Keratinocyte (primary cell): ENCODE measurements around the gene POU3F1. TPM values are rescaled to one million over a fixed set of nuclear protein-coding genes. Genes with fewer than 3 reads are reported as not detected.

Source experiments
- DNase-seq: peaks from one replicate; pipeline ENCODE4 v3.0.0-alpha.2; 2011; ENCODE audit warnings: low read depth, missing footprints, low spot score
- FAIRE-seq: peaks from 2 replicates; lab custom pipeline; 2011; peaks lifted over from hg19 to GRCh38; lab: Jason Lieb, UNC
- H2AFZ ChIP-seq: 2 replicates; pipeline ENCODE4 v1.6.0; 2012; ENCODE audit warnings: low read length, control low read depth, inconsistent platforms; ENCODE audit not compliant: control insufficient read depth
- H3K27ac ChIP-seq: 2 replicates; pipeline ENCODE4 v1.5.1; 2011; ENCODE audit warnings: low read length; ENCODE audit not compliant: control insufficient read depth, insufficient read depth
- H3K27me3 ChIP-seq: 3 replicates; pipeline ENCODE4 v1.6.0; 2011; ENCODE audit warnings: low read length; ENCODE audit not compliant: control insufficient read depth, insufficient read depth; ENCODE audit errors: extremely low read depth
- H3K36me3 ChIP-seq, 2 experiments: 2 replicates in 1 of 2; 3 replicates in 1 of 2; pipeline ENCODE4 v1.5.1; 2011; ENCODE audit warnings: low read length in 2 of 2, mild to moderate bottlenecking in 1 of 2; ENCODE audit not compliant: control insufficient read depth in 2 of 2, insufficient read depth in 2 of 2; ENCODE audit errors: extremely low read depth in 1 of 2
- H3K4me1 ChIP-seq: 3 replicates; pipeline ENCODE4 v1.5.1; 2011; ENCODE audit warnings: low read length; ENCODE audit not compliant: control insufficient read depth, insufficient read depth; ENCODE audit errors: extremely low read depth
- H3K4me2 ChIP-seq: 3 replicates; pipeline ENCODE4 v1.6.0; 2011; ENCODE audit warnings: low read depth, low read length; ENCODE audit not compliant: control insufficient read depth, insufficient read depth; ENCODE audit errors: extremely low read depth
- H3K4me3 ChIP-seq, 3 experiments: fragments of 200-600 bp in 1 of 3; sonication (generic) in 1 of 3; 2 replicates in 2 of 3; 3 replicates in 1 of 3; pipeline ENCODE4 v1.5.1; 2011 to 2016; ENCODE audit warnings: low read length in 3 of 3, mild to moderate bottlenecking in 3 of 3, control low read depth in 2 of 3, inconsistent platforms in 1 of 3, low read depth in 1 of 3, mixed read lengths in 1 of 3, mixed run types in 1 of 3, moderate library complexity in 1 of 3; ENCODE audit not compliant: control insufficient read depth in 2 of 3, insufficient read depth in 2 of 3; ENCODE audit errors: extremely low read depth in 1 of 3
- H3K79me2 ChIP-seq: 2 replicates; pipeline ENCODE4 v1.6.0; 2012; ENCODE audit warnings: low read length; ENCODE audit not compliant: control insufficient read depth, insufficient read depth
- H3K9ac ChIP-seq: 3 replicates; pipeline ENCODE4 v1.6.0; 2011; ENCODE audit warnings: low read length; ENCODE audit not compliant: control insufficient read depth, insufficient read depth; ENCODE audit errors: extremely low read depth
- H3K9me1 ChIP-seq: 3 replicates; pipeline ENCODE4 v1.6.0; 2011; ENCODE audit warnings: low read length; ENCODE audit not compliant: control insufficient read depth, insufficient read depth; ENCODE audit errors: extremely low read depth
- H3K9me3 ChIP-seq: 2 replicates; pipeline ENCODE4 v1.5.1; 2012; ENCODE audit warnings: low read depth, low read length; ENCODE audit not compliant: control insufficient read depth
- H4K20me1 ChIP-seq: 3 replicates; pipeline ENCODE4 v1.6.0; 2011; ENCODE audit warnings: low read length; ENCODE audit not compliant: control insufficient read depth, insufficient read depth; ENCODE audit errors: extremely low read depth
- CTCF ChIP-seq, 3 experiments: IDR thresholded peaks in 1 of 3; conservative IDR thresholded peaks in 1 of 3; optimal IDR thresholded peaks in 1 of 3; 2 replicates in 2 of 3; 3 replicates in 1 of 3; pipeline versions ENCODE3 to v1.5.1; 2011; ENCODE audit warnings: low read length in 3 of 3, mild to moderate bottlenecking in 3 of 3, moderate library complexity in 2 of 3, control low read depth in 1 of 3, inconsistent platforms in 1 of 3; ENCODE audit not compliant: insufficient read depth in 2 of 3; ENCODE audit errors: extremely low read depth in 1 of 3
- EZH2 ChIP-seq: IDR thresholded peaks from one replicate; pipeline ENCODE4 v1.6.1; 2012; ENCODE audit warnings: inconsistent platforms, mild to moderate bottlenecking, low read length, moderate library complexity
- dilution Hi-C: fragments of 300-500 bp; cut with MboI; formaldehyde crosslinking; loops from one replicate; pipeline ENCODE4 v1.7.0; 2020; ENCODE audit warnings: low sequenced_read_pairs; ENCODE audit not compliant: extremely low pct_ligation_motif_present
- polyA plus RNA-seq, 5 experiments: library from polyadenylated mRNA; depleted of rRNA in 3 of 5; stranded (reverse) in 3 of 5; stranded (forward) in 1 of 5; unstranded in 1 of 5; fragments of >200 nt; gene quantifications; 1 replicate in 1 of 5; 2 replicates in 3 of 5; 3 replicates in 1 of 5; pipeline versions ENCODE4 v1.2.1 to v1.2.3, GENCODE V29; 2011 to 2012; ENCODE audit warnings: missing spikeins in 2 of 5, low read depth in 1 of 5, low replicate concordance in 1 of 5

The POU3F1 gene
- polyA plus RNA-seq, 1 donor (not counting 4 experiments of a cell fraction or from before 2014, with no cell fraction given) = 0.59 TPM

- no peak overlapping the region for H3K27ac ChIP-seq
- H3K27me3 ChIP-seq = no peaks in the 10 kb centered on the region
- DNase-seq (no peak), FAIRE-seq (no peak)
- no peaks in the 10 kb centered on the region for H4K20me1 ChIP-seq
- H3K79me2 ChIP-seq = no peaks in the 10 kb centered on the region
- H2AFZ ChIP-seq = no peak overlapping the region
- H3K9me3 ChIP-seq = no peaks in the 10 kb centered on the region
- no peaks in the 10 kb centered on the region for H3K36me3 ChIP-seq
- H3K4me2 ChIP-seq = no peak overlapping the region
- TF ChIP-seq CTCF (optimal IDR thresholded peaks at IDR 0.05 in 1 of 3, IDR thresholded peaks at IDR 0.05 in 1 of 3, conservative IDR thresholded peaks at IDR 0.05 in 1 of 3; ENCODE audit: extremely low read depth in 1 of 3, insufficient read depth in 2 of 3, low read length in 3 of 3) = no peak
- no peak overlapping the region for H3K9ac ChIP-seq
- no peaks in the 10 kb centered on the region for H3K9me1 ChIP-seq
- H3K4me1 ChIP-seq = no peaks in the 10 kb centered on the region
- dilution Hi-C loops = no loop called here
- no peak overlapping the region for H3K4me3 ChIP-seq
Measured at GRCh38 chr1:38092256-38092655, 45.7 kb upstream of the POU3F1 start.

- H3K4me1 ChIP-seq = no peaks in the 10 kb centered on the region
- no peak for TF ChIP-seq EZH2
- TF ChIP-seq CTCF (optimal IDR thresholded peaks at IDR 0.05 in 1 of 3, IDR thresholded peaks at IDR 0.05 in 1 of 3, conservative IDR thresholded peaks at IDR 0.05 in 1 of 3; ENCODE audit: extremely low read depth in 1 of 3, insufficient read depth in 2 of 3, low read length in 3 of 3) = no peak
- H3K79me2 ChIP-seq = no peaks in the 10 kb centered on the region
- H3K27me3 ChIP-seq = no peaks in the 10 kb centered on the region
- H3K4me2 ChIP-seq = no peak overlapping the region
- H3K4me3 ChIP-seq = no peak overlapping the region
- H3K27ac ChIP-seq = no peak overlapping the region
- H3K9me3 ChIP-seq = no peaks in the 10 kb centered on the region
- dilution Hi-C loops = no loop called here
- no peaks in the 10 kb centered on the region for H4K20me1 ChIP-seq
- no peak overlapping the region for H2AFZ ChIP-seq
- no peaks in the 10 kb centered on the region for H3K9me1 ChIP-seq
- no peak for FAIRE-seq
- H3K9ac ChIP-seq = no peak overlapping the region
- no peak for DNase-seq
- H3K36me3 ChIP-seq = no peaks in the 10 kb centered on the region
Measured at GRCh38 chr1:38090796-38091195, 44.2 kb upstream of the POU3F1 start.
